ENCODE measurements around the gene EFCAB6. TPM values are rescaled to one million over a fixed set of nuclear protein-coding genes. Genes with fewer than 3 reads are reported as not detected.

EFCAB6 gene
- total RNA-seq, 1 donor from 2014 or later, result 0.26 TPM

GRCh38 chr22:43848366-43849171 is 36.5 kb upstream of the EFCAB6 start:
- no peak for DNase-seq (ENCODE audit: low read depth, low spot score)

GRCh38 chr22:43847376-43848289 is 35.5 kb upstream of the EFCAB6 start:
- DNase-seq (ENCODE audit: low read depth, low spot score), result no peak

- DNase-seq (ENCODE audit: low read depth, low spot score), result no peak
Measured at GRCh38 chr22:43846966-43847365, 34.9 kb upstream of the EFCAB6 start.

GRCh38 chr22:43845981-43846380 is 33.9 kb upstream of the EFCAB6 start:
- no peak for DNase-seq (ENCODE audit: low read depth, low spot score)

- DNase-seq (ENCODE audit: low read depth, low spot score), result no peak
Measured at GRCh38 chr22:43844560-43845545, 32.7 kb upstream of the EFCAB6 start.

- no peak for DNase-seq (ENCODE audit: low read depth, low spot score)
Measured at GRCh38 chr22:43843783-43844530, 31.9 kb upstream of the EFCAB6 start.

- DNase-seq (ENCODE audit: low read depth, low spot score), result no peak
Measured at GRCh38 chr22:43841742-43842141, 29.6 kb upstream of the EFCAB6 start.

GRCh38 chr22:43840851-43841250 is 28.7 kb upstream of the EFCAB6 start:
- DNase-seq (ENCODE audit: low read depth, low spot score), result no peak

- DNase-seq (ENCODE audit: low read depth, low spot score), result no peak
Measured at GRCh38 chr22:43840431-43840830, 28.3 kb upstream of the EFCAB6 start.

- no peak for DNase-seq (ENCODE audit: low read depth, low spot score)
Measured at GRCh38 chr22:43839781-43840180, 27.7 kb upstream of the EFCAB6 start.

- no peak for DNase-seq (ENCODE audit: low read depth, low spot score)
Measured at GRCh38 chr22:43838571-43839307, 26.6 kb upstream of the EFCAB6 start.

GRCh38 chr22:43838161-43838560 is 26.1 kb upstream of the EFCAB6 start:
- no peak for DNase-seq (ENCODE audit: low read depth, low spot score)

GRCh38 chr22:43837666-43838065 is 25.6 kb upstream of the EFCAB6 start:
- no peak for DNase-seq (ENCODE audit: low read depth, low spot score)

GRCh38 chr22:43835736-43836135 is 23.6 kb upstream of the EFCAB6 start:
- no peak for DNase-seq (ENCODE audit: low read depth, low spot score)

- DNase-seq (ENCODE audit: low read depth, low spot score), result no peak
Measured at GRCh38 chr22:43835166-43835565, 23.1 kb upstream of the EFCAB6 start.

- no peak for DNase-seq (ENCODE audit: low read depth, low spot score)
Measured at GRCh38 chr22:43833286-43834240, 21.5 kb upstream of the EFCAB6 start.

GRCh38 chr22:43832393-43833265 is 20.5 kb upstream of the EFCAB6 start:
- DNase-seq (ENCODE audit: low read depth, low spot score), result no peak
